ENCODE measurements around the gene CDY1.
"Not testable (repeated sequence)": the region's sequence is repeated elsewhere in the genome, so short reads cannot be mapped to it uniquely, and the experiment has no call there.

CDY1 gene

GRCh38 chrY:25621817-25622216 lies at the start of gene CDY1:
Gene CDY1, plus strand, starts transcription at chrY:25622117. Its CDS starts 326 bp downstream, at chrY:25622443.
- DNase-seq (ENCODE audit: low read depth in 2 of 2), result not testable (repeated sequence)

GRCh38 chrY:25593336-25593735 lies 28.6 kb upstream of the CDY1 start:
- DNase-seq (ENCODE audit: low read depth in 2 of 2), result not testable (repeated sequence)

GRCh38 chrY:25620209-25620608 lies 1.7 kb upstream of the CDY1 start:
- not testable (repeated sequence) for DNase-seq (ENCODE audit: low read depth in 2 of 2)

- DNase-seq (ENCODE audit: low read depth in 2 of 2), result not testable (repeated sequence)
These were observed 4.6 kb downstream of the CDY1 start for GRCh38 chrY:25626524-25626923.

- not testable (repeated sequence) for DNase-seq (ENCODE audit: low read depth in 2 of 2)
These were observed 8.6 kb downstream of the CDY1 start for GRCh38 chrY:25630383-25631112.

- DNase-seq (ENCODE audit: low read depth in 2 of 2), result not testable (repeated sequence)
These were observed 17.9 kb downstream of the CDY1 start for GRCh38 chrY:25639852-25640251.

- DNase-seq (ENCODE audit: low read depth in 2 of 2), result not testable (repeated sequence)
These were observed 21.4 kb downstream of the CDY1 start for GRCh38 chrY:25643024-25643915.
